HCT116 (cell line): ENCODE results near the gene ZNF180. TPM values are rescaled to one million over a fixed set of nuclear protein-coding genes. Genes with fewer than 3 reads are reported as not detected.

Source experiments
- ATAC-seq: fragments of 200-7000 bp; cut with Tn5 transposase; 2 replicates; pipeline ENCODE4 v1.9.1; 2020; ENCODE audit warnings: mild to moderate bottlenecking, moderate library complexity
- BruUV-seq: library from RNA; stranded (reverse); fragments of 400-500 nt; replicated peaks from 2 replicates; lab custom pipeline; 2021; lab: Mats Ljungman, UMichigan
- CTCF ChIA-PET: fragments of 300-600 bp; sonication (Branson Sonifier 250); formaldehyde crosslinking; loops from one replicate; lab custom pipeline; 2021; ENCODE audit warnings: antibody characterized with exemption; lab: Charles Lee
- POLR2A ChIA-PET: fragments of 300-600, 350-600 bp; sonication (Branson Sonifier 250); formaldehyde crosslinking; loops from one replicate; lab custom pipeline; 2021; ENCODE audit warnings: antibody characterized with exemption; lab: Charles Lee
- RAD21 ChIA-PET, 2 experiments: fragments of 300-600 bp; sonication (Branson Sonifier 250); formaldehyde crosslinking; loops; one replicate each; lab custom pipeline; 2023; ENCODE audit warnings: low total read pairs in 2 of 2; ENCODE audit not compliant: uncharacterized antibody in 2 of 2, unreplicated experiment in 2 of 2, low non-redundant PET in 1 of 2; lab: Charles Lee
- DNase-seq: peaks from one replicate; pipeline ENCODE4 v3.0.0-alpha.2; 2010; ENCODE audit warnings: low read depth, low spot score
- H2AFZ ChIP-seq: fragments of 200-600 bp; shearing (Covaris generic), sonication (generic); 2 replicates; pipeline ENCODE4 v1.6.1; 2017; ENCODE audit warnings: low read depth, mixed run types, mixed read lengths, antibody characterized with exemption, low read length; ENCODE audit not compliant: poor library complexity, severe bottlenecking
- H3K27ac ChIP-seq: 2 replicates; pipeline ENCODE4 v1.5.1; 2012; ENCODE audit warnings: low read depth, low read length
- H3K27me3 ChIP-seq: fragments of 200-600 bp; sonication (generic); 2 replicates; pipeline ENCODE4 v1.6.1; 2016; ENCODE audit warnings: mixed run types, low read length, mixed read lengths; ENCODE audit not compliant: insufficient read depth
- H3K36me3 ChIP-seq, 2 experiments: fragments of 200-500 bp in 1 of 2; fragments of 200-600 bp in 1 of 2; sonication (Bioruptor generic) in 1 of 2; sonication (generic) in 1 of 2; 2 replicates each; pipeline versions ENCODE4 v1.5.1 to v1.6.1; 2014 to 2016; ENCODE audit warnings: low read length in 2 of 2, inconsistent platforms in 1 of 2, mixed read lengths in 1 of 2, mixed run types in 1 of 2; ENCODE audit not compliant: insufficient read depth in 2 of 2, control insufficient read depth in 1 of 2
- H3K4me1 ChIP-seq, 2 experiments: fragments of 200-600 bp in 1 of 2; sonication (generic) in 1 of 2; 2 replicates each; pipeline versions ENCODE4 v1.5.1 to v1.6.1; 2012 to 2017; ENCODE audit warnings: low read length in 2 of 2, inconsistent platforms in 1 of 2, mild to moderate bottlenecking in 1 of 2, mixed read lengths in 1 of 2, mixed run types in 1 of 2, moderate library complexity in 1 of 2; ENCODE audit not compliant: insufficient read depth in 2 of 2, control insufficient read depth in 1 of 2
- H3K4me2 ChIP-seq: fragments of 200-600 bp; sonication (generic); 2 replicates; pipeline ENCODE4 v1.6.1; 2017; ENCODE audit warnings: mixed run types, low read length, mixed read lengths
- H3K4me3 ChIP-seq, 2 experiments: fragments of 200-600 bp in 1 of 2; sonication (generic) in 1 of 2; replicated peaks in 1 of 2; 2 replicates each; pipeline ENCODE4 v1.5.1; 2011 to 2016; ENCODE audit warnings: low read length in 2 of 2, control low read depth in 1 of 2, low read depth in 1 of 2, mild to moderate bottlenecking in 1 of 2, mixed read lengths in 1 of 2, mixed run types in 1 of 2
- H3K79me2 ChIP-seq: fragments of 200-600 bp; sonication (generic); 2 replicates; pipeline ENCODE4 v1.6.1; 2017; ENCODE audit warnings: mild to moderate bottlenecking, mixed run types, low read length, moderate library complexity, mixed read lengths; ENCODE audit not compliant: insufficient read depth
- H3K9ac ChIP-seq: fragments of 200-600 bp; sonication (generic); 2 replicates; pipeline ENCODE4 v1.6.1; 2016; ENCODE audit warnings: low read length, mixed read lengths
- H3K9me2 ChIP-seq: fragments of 200-600 bp; sonication (generic), shearing (Covaris generic); 2 replicates; pipeline ENCODE4 v1.6.1; 2017; ENCODE audit warnings: mixed run types, mild to moderate bottlenecking, moderate library complexity; ENCODE audit not compliant: insufficient read depth
- H3K9me3 ChIP-seq, 2 experiments: fragments of 200-500 bp in 1 of 2; fragments of 200-600 bp in 1 of 2; sonication (Bioruptor generic) in 1 of 2; sonication (generic) in 1 of 2; 2 replicates each; pipeline ENCODE4 v1.6.1; 2014 to 2017; ENCODE audit warnings: low read length in 2 of 2, mixed read lengths in 2 of 2, inconsistent platforms in 1 of 2, low read depth in 1 of 2, mild to moderate bottlenecking in 1 of 2, mixed run types in 1 of 2, moderate library complexity in 1 of 2; ENCODE audit not compliant: control insufficient read depth in 1 of 2, insufficient read depth in 1 of 2
- H4K20me1 ChIP-seq: fragments of 200-600 bp; sonication (generic), shearing (Covaris generic); 2 replicates; pipeline ENCODE4 v1.6.1; 2017; ENCODE audit warnings: mixed run types, mild to moderate bottlenecking, moderate library complexity; ENCODE audit not compliant: insufficient read depth
- CEBPB ChIP-seq: IDR thresholded peaks from 2 replicates; pipeline ENCODE4 v1.6.1; 2012; ENCODE audit warnings: low read depth
- ELF1 ChIP-seq: IDR thresholded peaks from 2 replicates; pipeline ENCODE4 v1.6.1; 2012; ENCODE audit warnings: low read depth, borderline replicate concordance
- EZH2phosphoT487 ChIP-seq: fragments of 200-600 bp; IDR thresholded peaks from 2 replicates; pipeline ENCODE4 v1.6.1; 2018; ENCODE audit warnings: antibody characterized with exemption, borderline replicate concordance
- POLR2AphosphoS5 ChIP-seq: IDR thresholded peaks from 2 replicates; pipeline ENCODE4 v1.6.1; 2011; ENCODE audit warnings: mild to moderate bottlenecking, low read depth, low read length, moderate library complexity
- RAD21 ChIP-seq: IDR thresholded peaks from 2 replicates; pipeline ENCODE4 v1.6.1; 2012; ENCODE audit warnings: low read depth, mild to moderate bottlenecking
- SRF ChIP-seq: IDR thresholded peaks from 2 replicates; pipeline ENCODE4 v1.6.1; 2012; ENCODE audit warnings: low read depth
- TCF7L2 ChIP-seq: IDR thresholded peaks from 2 replicates; pipeline ENCODE4 v1.7.0; 2011; ENCODE audit warnings: borderline replicate concordance, inconsistent platforms; ENCODE audit not compliant: insufficient read depth, insufficient read length; ENCODE audit errors: extremely low read depth
- intact Hi-C: fragments of 100-400 bp; cut with micrococcal nuclease; formaldehyde crosslinking; loops from 2 replicates; pipeline ENCODE4 v1.10.0; 2022
- total RNA-seq: library from RNA; stranded (reverse); gene quantifications from one replicate; pipeline ENCODE4 v1.2.1, GENCODE V29; 2021; ENCODE audit not compliant: unreplicated experiment
- TF ChIP-seq, protein P1 (sequence below), 3 experiments: fragments of 200-600 bp in 1 of 3; sonication (generic) in 1 of 3; IDR thresholded peaks in 2 of 3; conservative IDR thresholded peaks in 1 of 3; 2 replicates each; pipeline ENCODE4 v1.5.1; 2012 to 2017; ENCODE audit warnings: low read depth in 2 of 3, low read length in 2 of 3, antibody characterized with exemption in 1 of 3, borderline replicate concordance in 1 of 3, control low read depth in 1 of 3, mild to moderate bottlenecking in 1 of 3, mixed read lengths in 1 of 3, mixed run types in 1 of 3, moderate library complexity in 1 of 3; ENCODE audit not compliant: insufficient read depth in 1 of 3
- TF ChIP-seq, protein P2 (sequence below): IDR thresholded peaks from 2 replicates; pipeline ENCODE4 v1.6.1; 2012

The ZNF180 gene
- total RNA-seq, 1 experiment from 2014 or later: 7.3 TPM

- CTCF ChIA-PET: no interaction called here
These were observed 9.2 kb upstream of the ZNF180 start for GRCh38 chr19:44509478-44509877.

More at GRCh38 chr19:44509478-44509877, 9.2 kb upstream of the ZNF180 start:
- intact Hi-C loops: loop anchor here (10.0 kb wide), 1 partner anchor 485 kb away; the partner anchor contains the start of gene ZNF222
- H3K9ac ChIP-seq: no peak overlapping the region
- H3K79me2 ChIP-seq: no peaks in the 10 kb centered on the region
- POLR2A ChIA-PET: no interaction called here
- no peak overlapping the region for H3K4me3 ChIP-seq
- no peak overlapping the region for H2AFZ ChIP-seq
- no peak overlapping the region for H3K27ac ChIP-seq
- no peaks in the 10 kb centered on the region for H3K9me3 ChIP-seq
- ATAC-seq (no peak), DNase-seq (no peak)
- no peaks in the 10 kb centered on the region for H3K9me2 ChIP-seq
- RAD21 ChIA-PET: no interaction called here
- H3K36me3 ChIP-seq: no peaks in the 10 kb centered on the region
- no peaks in the 10 kb centered on the region for H3K4me1 ChIP-seq
- H4K20me1 ChIP-seq: no peaks in the 10 kb centered on the region
- no TSS peak for BruUV-seq
- no peak overlapping the region for H3K4me2 ChIP-seq
- H3K27me3 ChIP-seq: no peaks in the 10 kb centered on the region
- TF ChIP-seq ELF1 (no peak), POLR2AphosphoS5 (no peak), TCF7L2 (no peak), SRF (no peak), RAD21 (no peak), CEBPB (no peak), EZH2phosphoT487 (no peak)
- TF ChIP-seq, protein P1, sequence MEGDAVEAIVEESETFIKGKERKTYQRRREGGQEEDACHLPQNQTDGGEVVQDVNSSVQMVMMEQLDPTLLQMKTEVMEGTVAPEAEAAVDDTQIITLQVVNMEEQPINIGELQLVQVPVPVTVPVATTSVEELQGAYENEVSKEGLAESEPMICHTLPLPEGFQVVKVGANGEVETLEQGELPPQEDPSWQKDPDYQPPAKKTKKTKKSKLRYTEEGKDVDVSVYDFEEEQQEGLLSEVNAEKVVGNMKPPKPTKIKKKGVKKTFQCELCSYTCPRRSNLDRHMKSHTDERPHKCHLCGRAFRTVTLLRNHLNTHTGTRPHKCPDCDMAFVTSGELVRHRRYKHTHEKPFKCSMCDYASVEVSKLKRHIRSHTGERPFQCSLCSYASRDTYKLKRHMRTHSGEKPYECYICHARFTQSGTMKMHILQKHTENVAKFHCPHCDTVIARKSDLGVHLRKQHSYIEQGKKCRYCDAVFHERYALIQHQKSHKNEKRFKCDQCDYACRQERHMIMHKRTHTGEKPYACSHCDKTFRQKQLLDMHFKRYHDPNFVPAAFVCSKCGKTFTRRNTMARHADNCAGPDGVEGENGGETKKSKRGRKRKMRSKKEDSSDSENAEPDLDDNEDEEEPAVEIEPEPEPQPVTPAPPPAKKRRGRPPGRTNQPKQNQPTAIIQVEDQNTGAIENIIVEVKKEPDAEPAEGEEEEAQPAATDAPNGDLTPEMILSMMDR (IDR thresholded peaks at IDR 0.05 in 2 of 3, conservative IDR thresholded peaks at IDR 0.05 in 1 of 3; ENCODE audit: borderline replicate concordance in 1 of 3, insufficient read depth in 1 of 3, low read depth in 2 of 3, low read length in 2 of 3): no peak
- TF ChIP-seq, protein P2, sequence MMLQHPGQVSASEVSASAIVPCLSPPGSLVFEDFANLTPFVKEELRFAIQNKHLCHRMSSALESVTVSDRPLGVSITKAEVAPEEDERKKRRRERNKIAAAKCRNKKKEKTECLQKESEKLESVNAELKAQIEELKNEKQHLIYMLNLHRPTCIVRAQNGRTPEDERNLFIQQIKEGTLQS: no peak
